ENCODE results near the gene NRP1. TPM values are rescaled to one million over a fixed set of nuclear protein-coding genes. Genes with fewer than 3 reads are reported as not detected.

Gene NRP1
- total and polyA plus RNA-seq, 4 donors, result 14.6 to 55.6 (median 37.8) TPM

DNA sequence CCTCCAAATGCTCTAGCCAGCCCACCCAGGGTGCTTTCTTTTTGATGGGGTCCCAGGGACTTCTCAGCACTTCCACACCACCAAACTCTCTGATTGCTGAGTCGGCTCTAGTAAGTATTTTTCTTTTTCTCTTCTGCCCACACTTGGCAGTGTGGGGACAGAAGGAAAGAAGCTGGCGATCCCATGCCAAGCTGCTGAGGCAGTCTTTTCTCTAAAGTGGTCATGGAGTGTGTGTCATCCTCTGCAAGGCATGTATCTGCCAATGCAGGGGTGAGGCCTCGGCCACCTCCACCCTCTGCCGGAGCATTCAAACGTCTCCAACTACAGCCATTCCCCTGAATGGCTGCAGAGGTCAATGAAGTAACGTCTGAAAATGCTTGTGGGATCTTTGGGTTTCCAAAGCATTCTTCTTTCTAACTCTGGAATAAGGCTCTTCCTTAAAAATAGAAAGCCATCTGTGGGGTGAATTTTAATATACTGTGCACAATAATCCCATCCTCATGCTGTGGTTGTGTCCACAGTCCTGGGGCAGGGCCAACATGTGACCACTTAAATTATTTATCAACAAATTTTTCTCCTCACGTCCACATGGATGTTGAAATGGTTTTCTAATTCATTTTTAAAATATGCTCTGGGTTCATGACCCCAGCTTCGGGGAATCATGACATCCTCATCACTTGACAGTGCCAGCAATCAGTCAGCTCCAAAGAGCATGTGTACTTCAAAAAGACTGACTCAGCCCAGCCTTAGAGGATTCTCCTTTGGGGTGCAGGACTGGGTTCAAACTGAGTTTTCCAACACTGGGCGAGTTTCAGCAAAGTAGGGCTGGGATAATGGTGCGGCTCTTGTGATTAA, 205.1 kb downstream of the NRP1 start:
- Histone ChIP-seq H3K36me3 (ENCODE audit: control insufficient read depth in 4 of 4, insufficient read depth in 3 of 4, low read depth in 1 of 4, low read length in 3 of 4) (no peaks in the 10 kb centered on the region), H3K27me3 (ENCODE audit: control insufficient read depth in 4 of 4, insufficient read depth in 4 of 4, low read length in 3 of 4) (no peaks in the 10 kb centered on the region), H3K4me1 (ENCODE audit: control insufficient read depth in 4 of 4, insufficient read depth in 4 of 4, low read length in 3 of 4) (peaks cover 0 to 1% (median 0%) of the 10 kb centered on the region in 4 donors), H3K27ac (ENCODE audit: low read depth in 1 of 2, low read length in 2 of 2) (peak overlapping the region; percentile 33 to 61), H3K9me3 (ENCODE audit: control insufficient read depth in 4 of 4, low read length in 3 of 4) (no peaks in the 10 kb centered on the region), H3K4me3 (ENCODE audit: low read depth in 1 of 3, low read length in 3 of 3) (no peak overlapping the region), H3K9ac (ENCODE audit: low read depth in 1 of 2, low read length in 2 of 2) (no peak overlapping the region)
- TF ChIP-seq MAX (IDR thresholded peaks at IDR 0.05) (no peak), RAD21 (IDR thresholded peaks at IDR 0.05) (peak in 1 of 2 donors; percentile 32), HNF4A (conservative IDR thresholded peaks at IDR 0.05) (no peak), NR2F2 (IDR thresholded peaks at IDR 0.05) (peak; percentile 82), RXRA (IDR thresholded peaks at IDR 0.05) (peak; percentile 31 to 51), YY1 (IDR thresholded peaks at IDR 0.05) (no peak)
- TF ChIP-seq, protein P1, sequence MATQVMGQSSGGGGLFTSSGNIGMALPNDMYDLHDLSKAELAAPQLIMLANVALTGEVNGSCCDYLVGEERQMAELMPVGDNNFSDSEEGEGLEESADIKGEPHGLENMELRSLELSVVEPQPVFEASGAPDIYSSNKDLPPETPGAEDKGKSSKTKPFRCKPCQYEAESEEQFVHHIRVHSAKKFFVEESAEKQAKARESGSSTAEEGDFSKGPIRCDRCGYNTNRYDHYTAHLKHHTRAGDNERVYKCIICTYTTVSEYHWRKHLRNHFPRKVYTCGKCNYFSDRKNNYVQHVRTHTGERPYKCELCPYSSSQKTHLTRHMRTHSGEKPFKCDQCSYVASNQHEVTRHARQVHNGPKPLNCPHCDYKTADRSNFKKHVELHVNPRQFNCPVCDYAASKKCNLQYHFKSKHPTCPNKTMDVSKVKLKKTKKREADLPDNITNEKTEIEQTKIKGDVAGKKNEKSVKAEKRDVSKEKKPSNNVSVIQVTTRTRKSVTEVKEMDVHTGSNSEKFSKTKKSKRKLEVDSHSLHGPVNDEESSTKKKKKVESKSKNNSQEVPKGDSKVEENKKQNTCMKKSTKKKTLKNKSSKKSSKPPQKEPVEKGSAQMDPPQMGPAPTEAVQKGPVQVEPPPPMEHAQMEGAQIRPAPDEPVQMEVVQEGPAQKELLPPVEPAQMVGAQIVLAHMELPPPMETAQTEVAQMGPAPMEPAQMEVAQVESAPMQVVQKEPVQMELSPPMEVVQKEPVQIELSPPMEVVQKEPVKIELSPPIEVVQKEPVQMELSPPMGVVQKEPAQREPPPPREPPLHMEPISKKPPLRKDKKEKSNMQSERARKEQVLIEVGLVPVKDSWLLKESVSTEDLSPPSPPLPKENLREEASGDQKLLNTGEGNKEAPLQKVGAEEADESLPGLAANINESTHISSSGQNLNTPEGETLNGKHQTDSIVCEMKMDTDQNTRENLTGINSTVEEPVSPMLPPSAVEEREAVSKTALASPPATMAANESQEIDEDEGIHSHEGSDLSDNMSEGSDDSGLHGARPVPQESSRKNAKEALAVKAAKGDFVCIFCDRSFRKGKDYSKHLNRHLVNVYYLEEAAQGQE (IDR thresholded peaks at IDR 0.05), result no peak
- 76% methylated on average over 10 of the region's 10 CpGs for WGBS
- DNase-seq (ENCODE audit: low spot score), result no peak

DNA sequence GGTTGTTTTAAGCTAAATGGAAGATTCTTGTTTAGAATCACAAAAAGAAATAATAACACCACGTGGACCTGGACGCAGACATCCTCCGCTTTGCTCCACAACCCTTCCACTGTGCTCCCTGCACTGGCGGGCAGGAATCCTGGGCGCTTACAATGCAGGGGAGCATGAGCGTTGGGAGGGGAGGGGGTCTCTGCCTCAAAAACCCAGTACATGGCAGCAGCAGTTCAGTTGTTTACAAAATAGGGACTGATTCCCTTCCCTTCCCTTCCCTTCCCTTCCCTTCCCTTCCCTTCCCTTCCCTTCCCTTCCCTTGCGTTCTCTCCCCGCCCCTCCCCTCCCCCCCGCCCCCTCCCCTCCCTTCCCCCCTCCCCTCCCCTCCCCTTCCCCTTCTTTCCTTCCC, 206.8 kb downstream of the NRP1 start:
- H3K27ac ChIP-seq (ENCODE audit: low read depth in 1 of 2, low read length in 2 of 2), result no peak overlapping the region

More for the DNA sequence above, 206.8 kb downstream of the NRP1 start:
- Histone ChIP-seq H3K4me1 (ENCODE audit: control insufficient read depth in 4 of 4, insufficient read depth in 4 of 4, low read length in 3 of 4) (peaks cover 0 to 1% (median 0%) of the 10 kb centered on the region in 4 donors), H3K4me3 (ENCODE audit: low read depth in 1 of 3, low read length in 3 of 3) (no peak overlapping the region), H3K36me3 (ENCODE audit: control insufficient read depth in 4 of 4, insufficient read depth in 3 of 4, low read depth in 1 of 4, low read length in 3 of 4) (no peaks in the 10 kb centered on the region), H3K9ac (ENCODE audit: low read depth in 1 of 2, low read length in 2 of 2) (no peak overlapping the region), H3K27me3 (ENCODE audit: control insufficient read depth in 4 of 4, insufficient read depth in 4 of 4, low read length in 3 of 4) (no peaks in the 10 kb centered on the region), H3K9me3 (ENCODE audit: control insufficient read depth in 4 of 4, low read length in 3 of 4) (no peaks in the 10 kb centered on the region)
- no peak for DNase-seq (ENCODE audit: low spot score)
- 78% methylated on average over 9 of the region's 9 CpGs for WGBS
- TF ChIP-seq TAF1 (conservative IDR thresholded peaks at IDR 0.05) (no peak), NR2F2 (IDR thresholded peaks at IDR 0.05) (no peak), GABPA (IDR thresholded peaks at IDR 0.05 in 1 of 2, conservative IDR thresholded peaks at IDR 0.05 in 1 of 2) (no peak), MAX (IDR thresholded peaks at IDR 0.05) (no peak)

Small RNA genes within 50 kb of the gene (small RNA-seq; reads per million reads assigned to genes)
- gene AL353600.1 (not detected), gene RN7SL398P (not detected)
